Right renal cortex interstitium (tissue), 3 donors: ENCODE data around the gene CEMIP2. TPM values are rescaled to one million over a fixed set of nuclear protein-coding genes. Genes with fewer than 3 reads are reported as not detected.
"Not testable (repeated sequence)": the region's sequence is repeated elsewhere in the genome, so short reads cannot be mapped to it uniquely, and the experiment has no call there.

Source experiments
- DNase-seq, 3 donors: peaks; one replicate each; pipeline ENCODE4 v3.0.0-alpha.2; 2013; ENCODE audit warnings: low read depth in 3 of 3, low spot score in 2 of 3
- polyA plus RNA-seq, 3 donors: library from polyadenylated mRNA; unstranded; fragments of 120-200 nt; gene quantifications; one replicate each; pipeline ENCODE4 v1.2.1, GENCODE V29; 2013; ENCODE audit not compliant: insufficient read length in 3 of 3

Gene CEMIP2
- polyA plus RNA-seq, 3 donors, result 26.3 to 27.9 (median 27.7) TPM

- no peak for DNase-seq
These were observed 48.8 kb downstream of the CEMIP2 start for GRCh38 chr9:71719562-71719961.

GRCh38 chr9:71719088-71719487, 49.2 kb downstream of the CEMIP2 start:
- DNase-seq, result no peak

DNA sequence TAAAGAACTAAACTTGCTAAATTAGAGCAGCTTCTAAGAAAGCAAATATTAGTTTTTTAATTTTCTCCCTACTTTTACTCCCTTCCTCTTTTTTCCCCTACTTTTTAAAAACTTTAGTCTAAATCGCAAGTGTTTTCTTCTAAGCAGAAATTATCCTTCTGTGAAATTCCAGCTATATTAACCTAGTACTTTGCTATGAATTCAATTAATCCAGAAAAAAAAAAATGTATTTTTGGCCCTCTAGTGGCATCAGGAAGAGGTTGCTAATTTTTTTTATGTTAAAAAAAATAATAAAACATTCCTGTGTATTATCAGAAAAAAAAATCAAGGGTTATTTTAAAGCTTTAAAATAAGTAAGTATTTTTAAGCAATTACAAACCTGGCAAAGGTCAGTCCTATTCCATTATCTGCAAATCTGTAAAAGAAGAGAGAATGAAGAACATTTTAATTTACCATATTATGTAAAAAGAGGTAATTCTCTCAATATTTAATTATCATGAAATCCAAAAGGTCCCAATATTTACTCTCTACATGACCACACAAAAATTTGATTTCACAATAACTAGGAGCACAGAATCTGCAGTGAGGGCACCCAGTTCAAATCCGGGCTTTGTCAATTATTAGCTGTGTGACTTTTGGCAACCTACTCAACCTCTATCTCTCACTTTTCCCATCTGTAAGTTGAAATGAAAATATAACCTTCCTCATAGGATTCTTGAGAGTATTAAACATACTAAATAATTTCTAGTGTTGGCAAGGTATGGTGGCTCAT, 52.0 kb downstream of the CEMIP2 start:
- no peak for DNase-seq

DNA sequence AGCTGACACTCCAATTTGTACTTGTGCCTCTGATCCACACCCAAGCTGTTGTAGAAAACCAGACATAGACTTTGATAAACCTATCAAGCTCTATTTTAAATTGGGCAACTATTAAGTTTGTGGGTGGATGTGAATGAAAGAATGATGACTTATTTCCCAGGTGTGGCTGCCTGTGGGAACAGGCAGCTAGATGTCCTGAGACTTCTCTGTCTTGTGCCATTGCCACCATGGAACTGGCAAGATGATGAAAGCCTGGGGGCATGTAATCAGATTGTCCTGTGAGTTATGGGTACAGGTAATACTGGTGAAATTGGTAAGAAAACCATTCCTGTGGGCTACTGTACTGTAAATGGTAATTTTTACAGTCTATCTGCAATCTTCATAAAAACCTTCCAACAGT, 57.5 kb downstream of the CEMIP2 start:
- no peak for DNase-seq

- no peak for DNase-seq
These were observed 58.1 kb downstream of the CEMIP2 start for GRCh38 chr9:71710201-71710600.

DNA sequence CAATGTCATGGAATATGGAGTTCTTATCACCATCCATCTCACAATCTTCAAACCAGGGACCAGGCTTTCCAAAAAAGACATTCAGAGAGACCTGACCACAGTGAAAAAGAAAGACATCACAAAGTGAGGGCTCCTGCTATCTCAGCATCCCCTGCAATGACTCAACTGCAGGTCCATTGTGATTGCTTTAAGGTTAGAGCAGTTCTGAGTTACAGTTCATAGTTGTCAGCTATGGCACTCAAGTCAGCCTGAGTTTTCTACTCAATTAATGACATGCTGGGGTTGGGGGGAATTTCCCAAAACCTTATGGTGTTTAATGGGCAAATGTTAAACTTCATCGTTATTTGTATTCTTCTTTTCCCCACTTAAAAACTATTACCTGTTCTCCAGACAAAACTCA, 58.9 kb downstream of the CEMIP2 start:
- no peak for DNase-seq

GRCh38 chr9:71706176-71706575, 62.1 kb downstream of the CEMIP2 start:
- DNase-seq, result no peak

DNA sequence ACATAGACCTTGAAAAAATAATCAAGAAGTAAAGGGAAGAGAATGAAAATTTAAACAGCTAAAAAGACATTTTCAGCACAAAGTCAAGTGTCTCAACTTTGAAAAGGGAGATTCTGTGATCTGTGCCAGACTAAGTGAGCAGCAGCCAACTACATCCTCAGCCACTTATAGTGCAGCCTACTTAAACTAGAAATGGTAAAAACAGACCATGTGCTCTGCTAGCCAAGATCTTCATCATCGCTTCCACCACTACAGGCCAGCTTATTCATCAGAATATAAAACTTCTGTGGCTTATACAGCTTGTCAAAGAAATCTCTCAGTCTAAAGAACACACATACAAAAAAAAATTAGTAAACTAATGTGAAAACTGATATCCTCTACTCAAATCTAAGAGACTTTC, 63.5 kb downstream of the CEMIP2 start:
- no peak for DNase-seq

GRCh38 chr9:71703172-71703872, 65.0 kb downstream of the CEMIP2 start:
- no peak for DNase-seq

- no peak for DNase-seq
These were observed 70.4 kb downstream of the CEMIP2 start for GRCh38 chr9:71697882-71698281.

DNA sequence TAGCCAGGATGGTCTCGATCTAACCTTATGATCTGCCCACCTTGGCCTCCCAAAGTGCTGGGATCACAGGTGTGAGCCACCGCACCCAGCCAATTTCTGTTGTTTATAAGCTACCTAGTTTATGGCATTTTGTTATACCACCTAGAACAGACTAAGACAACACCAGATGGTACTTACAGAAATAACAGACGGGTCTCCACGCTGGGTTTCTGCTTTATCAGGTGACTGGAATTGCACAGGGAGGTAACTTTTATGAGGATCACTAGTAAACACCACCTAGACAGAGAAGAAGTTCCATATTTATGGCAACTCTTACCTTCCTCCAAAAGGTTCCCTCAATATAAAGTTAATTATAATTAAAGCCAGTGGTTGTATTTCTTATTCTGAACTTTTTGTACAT, 74.0 kb downstream of the CEMIP2 start:
- DNase-seq, result no peak

- DNase-seq, result no peak
These were observed 74.7 kb downstream of the CEMIP2 start for GRCh38 chr9:71693607-71694006.

DNA sequence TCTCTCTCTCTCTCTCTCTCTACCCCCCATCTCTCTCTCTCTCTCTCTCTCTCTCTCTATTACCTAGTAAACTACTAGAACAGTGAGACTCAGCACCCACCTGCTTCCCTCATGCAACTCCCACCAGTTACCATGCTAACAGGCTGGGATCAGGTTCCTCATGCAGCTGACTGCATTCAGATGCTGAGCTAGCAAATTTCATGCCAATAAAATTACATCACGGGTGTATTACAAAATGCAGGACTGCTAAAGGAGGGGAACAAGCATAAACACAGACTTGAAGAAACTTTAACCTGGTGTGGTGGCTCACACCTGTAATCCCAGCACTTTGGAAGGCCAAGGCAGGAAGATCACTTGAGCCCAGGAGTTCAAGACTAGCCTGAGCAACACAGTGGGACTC, 76.0 kb downstream of the CEMIP2 start:
- no peak for DNase-seq

GRCh38 chr9:71691576-71691975, 76.7 kb downstream of the CEMIP2 start:
- not testable (repeated sequence) for DNase-seq

- DNase-seq, result no peak
These were observed 77.5 kb downstream of the CEMIP2 start for GRCh38 chr9:71690689-71691435.

GRCh38 chr9:71690063-71690688, 78.1 kb downstream of the CEMIP2 start:
- DNase-seq, result no peak

GRCh38 chr9:71687676-71688075, 80.6 kb downstream of the CEMIP2 start:
- DNase-seq, result no peak

DNA sequence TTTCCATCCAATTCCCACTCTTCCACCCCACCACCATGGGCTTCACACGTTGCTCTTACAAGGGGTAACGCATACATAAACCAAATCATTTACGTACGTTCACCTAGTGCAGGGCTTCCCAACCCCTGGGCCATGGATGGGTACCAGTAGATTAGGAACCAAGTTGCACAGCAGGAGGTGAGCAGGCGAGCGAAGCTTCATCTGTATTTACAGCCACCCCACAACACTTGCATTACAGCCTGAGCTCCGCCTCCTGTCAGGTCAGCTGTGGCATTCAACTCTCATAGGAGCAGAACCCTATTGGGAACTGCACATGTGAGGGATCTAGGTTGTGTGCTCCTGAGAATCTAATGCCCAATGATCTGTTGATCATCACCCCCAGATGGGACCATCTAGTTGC, 82.3 kb downstream of the CEMIP2 start:
- no peak for DNase-seq

DNA sequence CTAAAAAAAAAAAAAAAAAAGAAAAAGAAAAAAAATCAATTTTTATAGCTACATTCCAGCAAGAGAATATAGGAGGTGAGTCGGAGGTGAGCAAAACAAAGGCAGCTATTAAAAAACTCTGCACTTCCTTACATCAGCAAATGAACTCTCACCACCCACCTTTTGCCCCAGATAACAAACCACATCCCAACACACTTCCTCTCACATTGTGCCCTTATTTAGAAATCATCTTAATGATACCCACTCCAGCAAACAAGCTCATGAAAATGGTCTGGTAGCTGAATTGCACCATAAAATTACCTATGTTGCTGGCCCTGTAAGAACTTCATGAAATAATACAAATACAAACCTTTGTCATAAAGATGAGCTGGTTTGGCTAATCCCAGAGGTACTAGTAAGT, 82.9 kb downstream of the CEMIP2 start:
- no peak for DNase-seq

DNA sequence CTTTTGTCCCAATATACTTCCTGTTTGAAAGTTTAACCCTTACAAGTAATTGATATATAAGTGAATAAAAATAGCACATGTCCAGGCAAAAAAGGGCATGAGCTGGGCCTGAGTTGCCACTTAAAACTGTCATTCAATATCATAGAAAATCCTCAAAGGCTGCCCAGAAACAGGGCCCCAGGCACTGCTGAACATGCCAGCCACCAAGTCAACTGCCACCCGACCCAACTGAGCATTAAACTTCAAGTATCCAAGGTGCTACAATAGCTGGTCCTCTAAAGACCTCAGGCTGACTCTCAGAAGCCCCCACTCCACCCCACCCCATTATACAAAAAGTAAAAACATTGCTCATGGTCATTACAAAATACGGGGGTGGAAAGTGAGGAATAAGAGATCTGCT, 83.7 kb downstream of the CEMIP2 start:
- no peak for DNase-seq

GRCh38 chr9:71683598-71684235, 84.6 kb downstream of the CEMIP2 start:
- no peak for DNase-seq
